Fibroblast of the aortic adventitia (primary cell): ENCODE results near the gene PTPN6. TPM values are rescaled to one million over a fixed set of nuclear protein-coding genes. Genes with fewer than 3 reads are reported as not detected.

Experiments
- DNase-seq: peaks from one replicate; pipeline ENCODE4 v3.0.0-alpha.2; 2010; ENCODE audit warnings: low read depth
- H3K4me3 ChIP-seq: 2 replicates; pipeline ENCODE4 v1.5.1; 2011; ENCODE audit warnings: low read depth, mild to moderate bottlenecking, control low read depth, low read length, moderate library complexity
- total RNA-seq: library from RNA; depleted of rRNA; stranded (reverse); fragments of >200 nt; gene quantifications from 2 replicates; pipeline ENCODE4 v1.2.3, GENCODE V29; 2012; ENCODE audit warnings: low replicate concordance
- TF ChIP-seq, protein P1 (sequence below): IDR thresholded peaks from 2 replicates; pipeline ENCODE4 v1.5.1; 2011; ENCODE audit warnings: mild to moderate bottlenecking, low read length, control low read depth, inconsistent platforms; ENCODE audit not compliant: insufficient read depth

PTPN6 gene
- total RNA-seq, 1 donor: not detected

DNA sequence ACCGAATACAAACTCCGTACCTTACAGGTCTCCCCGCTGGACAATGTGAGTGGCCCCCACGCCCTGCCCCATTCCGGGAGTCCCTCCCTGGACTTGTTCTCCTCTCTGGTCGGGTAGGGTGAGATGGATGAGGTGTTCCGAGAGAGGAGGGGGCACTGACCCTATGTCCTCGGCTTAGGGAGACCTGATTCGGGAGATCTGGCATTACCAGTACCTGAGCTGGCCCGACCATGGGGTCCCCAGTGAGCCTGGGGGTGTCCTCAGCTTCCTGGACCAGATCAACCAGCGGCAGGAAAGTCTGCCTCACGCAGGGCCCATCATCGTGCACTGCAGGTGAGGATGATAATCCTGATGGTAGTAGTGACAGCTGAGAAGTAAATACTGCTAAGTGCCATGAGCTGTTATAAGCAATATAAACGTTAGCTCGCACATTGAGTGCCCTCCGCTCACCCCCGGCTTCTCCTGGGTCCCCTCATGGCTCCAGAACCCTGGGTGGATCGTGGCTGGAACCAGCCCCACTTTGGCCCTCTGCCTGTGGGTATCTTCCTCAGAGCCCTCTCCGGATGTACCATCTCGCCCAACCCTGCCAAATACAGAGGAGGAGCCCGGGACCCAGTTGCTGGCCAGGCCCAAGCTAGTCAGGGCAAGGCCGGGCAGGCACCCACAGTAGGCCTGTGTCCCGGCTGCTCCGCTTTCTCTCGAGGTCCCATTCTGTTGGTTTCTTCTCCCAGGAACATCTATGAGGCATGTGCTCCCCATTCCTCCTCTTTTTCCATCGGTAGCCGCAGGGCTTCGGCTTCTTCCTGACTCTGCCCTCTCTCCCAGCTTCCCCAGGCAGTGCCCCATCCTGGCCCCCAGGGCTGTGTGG is 6.8 kb downstream of the PTPN6 start:
- no peak for DNase-seq
- TF ChIP-seq, protein P1, sequence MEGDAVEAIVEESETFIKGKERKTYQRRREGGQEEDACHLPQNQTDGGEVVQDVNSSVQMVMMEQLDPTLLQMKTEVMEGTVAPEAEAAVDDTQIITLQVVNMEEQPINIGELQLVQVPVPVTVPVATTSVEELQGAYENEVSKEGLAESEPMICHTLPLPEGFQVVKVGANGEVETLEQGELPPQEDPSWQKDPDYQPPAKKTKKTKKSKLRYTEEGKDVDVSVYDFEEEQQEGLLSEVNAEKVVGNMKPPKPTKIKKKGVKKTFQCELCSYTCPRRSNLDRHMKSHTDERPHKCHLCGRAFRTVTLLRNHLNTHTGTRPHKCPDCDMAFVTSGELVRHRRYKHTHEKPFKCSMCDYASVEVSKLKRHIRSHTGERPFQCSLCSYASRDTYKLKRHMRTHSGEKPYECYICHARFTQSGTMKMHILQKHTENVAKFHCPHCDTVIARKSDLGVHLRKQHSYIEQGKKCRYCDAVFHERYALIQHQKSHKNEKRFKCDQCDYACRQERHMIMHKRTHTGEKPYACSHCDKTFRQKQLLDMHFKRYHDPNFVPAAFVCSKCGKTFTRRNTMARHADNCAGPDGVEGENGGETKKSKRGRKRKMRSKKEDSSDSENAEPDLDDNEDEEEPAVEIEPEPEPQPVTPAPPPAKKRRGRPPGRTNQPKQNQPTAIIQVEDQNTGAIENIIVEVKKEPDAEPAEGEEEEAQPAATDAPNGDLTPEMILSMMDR: no peak

DNA sequence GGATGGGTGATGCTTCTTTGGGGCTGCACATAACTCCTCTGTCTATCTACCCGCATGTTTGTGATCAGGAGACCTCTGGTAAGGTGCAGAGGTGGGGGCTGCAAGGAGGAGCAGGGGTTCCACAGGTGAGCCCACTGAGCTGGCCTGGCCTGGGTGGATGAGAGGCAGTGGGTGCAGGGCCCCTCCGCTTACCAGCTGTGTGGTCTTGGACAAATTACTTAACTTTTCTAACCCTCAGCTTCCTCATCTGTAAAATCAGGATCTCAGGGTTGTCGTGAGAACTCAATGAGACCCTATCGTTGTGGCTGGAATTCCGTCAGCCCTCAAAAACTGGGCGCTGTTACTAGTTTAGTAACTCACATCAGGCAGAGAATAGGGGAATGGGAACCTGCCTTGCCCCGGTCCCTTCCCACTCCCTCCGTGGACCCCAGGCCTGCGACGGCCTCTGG is 7.5 kb downstream of the PTPN6 start:
- TF ChIP-seq, protein P1: no peak
- DNase-seq: no peak
- no peak overlapping the region for H3K4me3 ChIP-seq

More for the DNA sequence above, 6.8 kb downstream of the PTPN6 start:
- H3K4me3 ChIP-seq: no peak overlapping the region

DNA sequence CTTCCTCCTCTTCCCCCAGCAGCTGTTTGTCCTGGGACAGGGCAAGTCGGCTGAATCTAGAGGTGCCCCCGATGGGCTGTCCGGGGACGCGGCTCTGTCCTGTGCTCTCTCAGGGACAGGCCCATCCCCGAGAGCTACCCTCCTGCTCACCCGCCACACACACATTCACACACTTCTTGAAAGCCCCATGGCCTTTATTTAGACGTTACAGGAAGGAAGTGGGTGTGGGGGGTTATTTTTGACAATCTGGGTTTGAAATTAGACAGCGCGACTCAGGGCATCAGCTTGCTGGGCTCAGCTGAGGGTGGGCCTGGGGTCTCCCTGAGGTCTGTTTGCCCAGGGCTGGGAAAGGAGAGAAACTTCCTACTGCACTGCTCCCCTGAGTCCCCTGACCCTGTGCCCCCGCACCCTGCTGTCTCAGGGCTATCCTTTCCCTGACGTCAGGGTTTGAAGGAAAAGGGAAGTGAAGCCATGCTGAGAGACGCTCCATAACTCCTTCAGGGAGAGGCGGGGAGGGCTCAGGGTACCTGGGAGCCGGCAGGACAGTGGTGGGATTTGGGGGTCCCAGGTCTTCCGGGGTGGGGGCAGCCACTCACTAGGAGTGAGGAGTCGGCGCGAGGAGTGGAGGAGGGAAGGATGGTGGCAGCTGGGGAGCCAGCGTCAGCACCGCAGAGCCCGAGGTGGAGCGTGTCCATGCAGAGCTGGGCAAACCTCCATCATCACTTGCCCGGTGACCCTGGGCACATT is 8.1 kb downstream of the PTPN6 start:
- no peak overlapping the region for H3K4me3 ChIP-seq
- no peak for DNase-seq
- TF ChIP-seq, protein P1: no peak

DNA sequence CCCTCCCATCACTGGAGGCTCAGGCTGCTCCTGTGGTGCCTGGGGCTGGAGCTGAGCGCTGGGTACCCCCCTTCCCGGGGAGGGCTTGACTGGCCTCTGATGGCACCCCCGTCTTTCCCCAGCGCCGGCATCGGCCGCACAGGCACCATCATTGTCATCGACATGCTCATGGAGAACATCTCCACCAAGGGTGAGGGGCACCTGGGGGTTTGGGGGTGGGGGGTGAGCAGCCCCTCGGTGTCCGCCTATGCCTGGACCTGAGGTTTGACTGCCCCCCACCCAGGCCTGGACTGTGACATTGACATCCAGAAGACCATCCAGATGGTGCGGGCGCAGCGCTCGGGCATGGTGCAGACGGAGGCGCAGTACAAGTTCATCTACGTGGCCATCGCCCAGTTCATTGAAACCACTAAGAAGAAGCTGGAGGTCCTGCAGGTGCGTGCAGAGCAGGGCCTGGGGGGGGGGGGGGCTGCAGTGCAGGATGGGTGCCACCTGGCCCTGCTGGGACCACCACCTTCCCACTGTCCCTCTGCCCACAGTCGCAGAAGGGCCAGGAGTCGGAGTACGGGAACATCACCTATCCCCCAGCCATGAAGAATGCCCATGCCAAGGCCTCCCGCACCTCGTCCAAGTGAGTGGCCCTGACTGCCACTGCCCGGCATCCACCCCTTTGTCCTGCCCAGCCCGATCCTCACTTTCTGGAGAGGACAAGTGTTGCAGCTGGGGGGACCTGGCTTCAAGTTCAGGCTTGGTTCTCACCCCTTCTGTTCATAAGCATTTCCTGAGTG is 8.8 kb downstream of the PTPN6 start:
- no peak for DNase-seq
- TF ChIP-seq, protein P1: no peak

DNA sequence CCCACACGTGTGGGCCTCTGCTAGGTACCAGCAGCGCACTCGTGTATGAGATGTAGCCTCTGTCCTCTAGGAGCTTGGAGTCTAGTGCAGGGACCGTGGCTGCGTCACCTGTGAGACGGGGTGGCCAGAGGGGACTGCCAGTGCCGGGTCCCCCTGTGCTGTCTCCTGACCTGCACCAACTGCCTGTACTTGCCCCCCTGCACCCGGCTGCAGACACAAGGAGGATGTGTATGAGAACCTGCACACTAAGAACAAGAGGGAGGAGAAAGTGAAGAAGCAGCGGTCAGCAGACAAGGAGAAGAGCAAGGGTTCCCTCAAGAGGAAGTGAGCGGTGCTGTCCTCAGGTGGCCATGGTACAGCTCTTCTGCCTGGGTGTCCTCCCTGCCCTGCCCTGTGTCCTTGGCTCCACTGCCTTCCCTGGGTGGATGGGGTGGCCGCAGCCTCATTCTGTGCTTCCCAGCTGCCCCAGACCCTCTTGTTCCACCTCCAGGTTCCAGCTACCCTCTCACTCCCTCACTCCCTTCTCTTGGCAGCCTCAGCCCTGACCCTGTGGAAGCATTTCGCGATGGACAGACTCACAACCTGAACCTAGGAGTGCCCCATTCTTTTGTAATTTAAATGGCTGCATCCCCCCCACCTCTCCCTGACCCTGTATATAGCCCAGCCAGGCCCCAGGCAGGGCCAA is 9.6 kb downstream of the PTPN6 start:
- DNase-seq: peak; percentile 31
- no peak overlapping the region for H3K4me3 ChIP-seq
- TF ChIP-seq, protein P1: peak; percentile 15

More for the DNA sequence above, 8.8 kb downstream of the PTPN6 start:
- no peak overlapping the region for H3K4me3 ChIP-seq

DNA sequence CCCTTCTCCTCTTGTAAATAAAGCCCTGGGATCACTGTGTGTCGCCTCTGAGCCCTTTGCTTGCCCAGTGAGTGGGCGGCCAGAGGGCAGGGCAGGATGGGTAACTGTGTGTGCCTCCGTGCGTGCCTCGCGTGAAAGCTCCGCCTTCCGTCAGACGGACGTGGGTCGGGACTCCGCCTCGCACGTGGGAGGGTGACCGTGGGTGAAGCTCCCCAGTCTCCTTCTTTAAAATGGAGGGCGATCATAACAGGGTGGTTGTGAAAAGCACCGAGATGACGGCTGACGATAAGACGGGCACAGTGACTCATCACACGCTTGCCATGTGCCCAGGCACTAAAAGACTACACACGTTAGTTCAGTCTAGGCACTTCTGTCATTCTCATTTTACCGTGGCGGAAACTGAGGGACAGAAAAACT is 10.1 kb downstream of the PTPN6 start:
- TF ChIP-seq, protein P1: no peak
- DNase-seq: no peak
- H3K4me3 ChIP-seq: no peak overlapping the region
